Measurements from ENCODE around the gene CTNNB1. TPM values are rescaled to one million over a fixed set of nuclear protein-coding genes. Genes with fewer than 3 reads are reported as not detected.

The CTNNB1 gene
- total RNA-seq, 1 donor from 2014 or later = 371 TPM

- peaks cover 42 to 72% of the 10 kb centered on the region in 2 donors for H3K36me3 ChIP-seq
- no peaks in the 10 kb centered on the region for H3K9me3 ChIP-seq
- intact Hi-C loops (cut with DNase I) = loop anchor here (5.0 kb wide), 1 partner anchor 37 kb away; no protein-coding TSS in a partner anchor
- H3K27me3 ChIP-seq = no peaks in the 10 kb centered on the region
- no peak for TF ChIP-seq CTCF (IDR thresholded peaks at IDR 0.05)
- H3K4me1 ChIP-seq = peaks cover 0 to 8% of the 10 kb centered on the region in 2 donors
- H3K27ac ChIP-seq = no peak overlapping the region
- DNase-seq (ENCODE audit: low spot score in 2 of 2) = no peak
- H3K4me3 ChIP-seq = no peak overlapping the region
Measured at GRCh38 chr3:41239587-41239986, 40.3 kb downstream of the CTNNB1 start.

GRCh38 chr3:41241161-41241560 is 41.9 kb downstream of the CTNNB1 start:
- no peak for DNase-seq (ENCODE audit: low spot score in 2 of 2)
- intact Hi-C loops (cut with DNase I) = no loop called here
- no peaks in the 10 kb centered on the region for H3K27me3 ChIP-seq
- H3K9me3 ChIP-seq = no peaks in the 10 kb centered on the region
- no peak overlapping the region for H3K4me3 ChIP-seq
- H3K36me3 ChIP-seq = peaks cover 33 to 64% of the 10 kb centered on the region in 2 donors
- TF ChIP-seq CTCF (IDR thresholded peaks at IDR 0.05) = no peak
- no peak overlapping the region for H3K27ac ChIP-seq
- no peaks in the 10 kb centered on the region for H3K4me1 ChIP-seq

GRCh38 chr3:41241800-41242571 is 42.7 kb downstream of the CTNNB1 start:
- Histone ChIP-seq H3K9me3 (no peaks in the 10 kb centered on the region), H3K4me3 (no peak overlapping the region), H3K27ac (no peak overlapping the region), H3K4me1 (no peaks in the 10 kb centered on the region), H3K27me3 (no peaks in the 10 kb centered on the region), H3K36me3 (peaks cover 26 to 56% of the 10 kb centered on the region in 2 donors)
- intact Hi-C loops (cut with DNase I) = no loop called here
- TF ChIP-seq CTCF (IDR thresholded peaks at IDR 0.05) = no peak
- no peak for DNase-seq (ENCODE audit: low spot score in 2 of 2)

- DNase-seq (ENCODE audit: low spot score in 2 of 2) = no peak
- Histone ChIP-seq H3K9me3 (no peaks in the 10 kb centered on the region), H3K27ac (no peak overlapping the region), H3K4me3 (no peak overlapping the region), H3K36me3 (peaks cover 15 to 44% of the 10 kb centered on the region in 2 donors), H3K4me1 (no peaks in the 10 kb centered on the region), H3K27me3 (no peaks in the 10 kb centered on the region)
- no peak for TF ChIP-seq CTCF (IDR thresholded peaks at IDR 0.05)
- intact Hi-C loops (cut with DNase I) = no loop called here
Measured at GRCh38 chr3:41243183-41243582, 43.9 kb downstream of the CTNNB1 start.

- Histone ChIP-seq H3K9me3 (no peaks in the 10 kb centered on the region), H3K27ac (no peak overlapping the region), H3K4me3 (no peak overlapping the region), H3K36me3 (peaks cover 11 to 29% of the 10 kb centered on the region in 2 donors), H3K27me3 (no peaks in the 10 kb centered on the region), H3K4me1 (no peaks in the 10 kb centered on the region)
- no peak for DNase-seq (ENCODE audit: low spot score in 2 of 2)
- intact Hi-C loops (cut with DNase I) = no loop called here
- no peak for TF ChIP-seq CTCF (IDR thresholded peaks at IDR 0.05)
Measured at GRCh38 chr3:41244620-41245336, 45.5 kb downstream of the CTNNB1 start.

Measured in ascending aorta (tissue), 2 donors.